Measurements from ENCODE around the gene F2R.

Gene F2R

GRCh38 chr5:76696251-76696650 is 19.7 kb upstream of the F2R start:
- TF ChIP-seq POLR2A (IDR thresholded peaks at IDR 0.05; ENCODE audit: low read length) (no peak), GATA1 (IDR thresholded peaks at IDR 0.05; ENCODE audit: low read depth, low read length) (no peak)
- DNase-seq, result no peak

GRCh38 chr5:76697670-76698069 is 18.3 kb upstream of the F2R start:
- no peak for DNase-seq
- no peak for TF ChIP-seq POLR2A (IDR thresholded peaks at IDR 0.05; ENCODE audit: low read length)
- no peak for TF ChIP-seq GATA1 (IDR thresholded peaks at IDR 0.05; ENCODE audit: low read depth, low read length)

GRCh38 chr5:76700571-76700970 is 15.4 kb upstream of the F2R start:
- no peak for TF ChIP-seq GATA1 (IDR thresholded peaks at IDR 0.05; ENCODE audit: low read depth, low read length)
- no peak for TF ChIP-seq POLR2A (IDR thresholded peaks at IDR 0.05; ENCODE audit: low read length)
- DNase-seq, result no peak

GRCh38 chr5:76701298-76701697 is 14.6 kb upstream of the F2R start:
- no peak for DNase-seq
- no peak for TF ChIP-seq POLR2A (IDR thresholded peaks at IDR 0.05; ENCODE audit: low read length)

GRCh38 chr5:76703707-76704106 is 12.2 kb upstream of the F2R start:
- TF ChIP-seq GATA1 (IDR thresholded peaks at IDR 0.05; ENCODE audit: low read depth, low read length) (no peak), POLR2A (IDR thresholded peaks at IDR 0.05; ENCODE audit: low read length) (no peak)

GRCh38 chr5:76704131-76704663 is 11.7 kb upstream of the F2R start:
- TF ChIP-seq GATA1 (IDR thresholded peaks at IDR 0.05; ENCODE audit: low read depth, low read length) (no peak), POLR2A (IDR thresholded peaks at IDR 0.05; ENCODE audit: low read length) (no peak)
- no peak for DNase-seq

More at GRCh38 chr5:76703707-76704106, 12.2 kb upstream of the F2R start:
- DNase-seq, result no peak

- DNase-seq, result no peak
- TF ChIP-seq GATA1 (IDR thresholded peaks at IDR 0.05; ENCODE audit: low read depth, low read length) (no peak), POLR2A (IDR thresholded peaks at IDR 0.05; ENCODE audit: low read length) (no peak)
Observed at GRCh38 chr5:76705574-76705973, 10.4 kb upstream of the F2R start.

- no peak for DNase-seq
- TF ChIP-seq GATA1 (IDR thresholded peaks at IDR 0.05; ENCODE audit: low read depth, low read length), result no peak
- TF ChIP-seq POLR2A (IDR thresholded peaks at IDR 0.05; ENCODE audit: low read length), result no peak
Observed at GRCh38 chr5:76709762-76710161, 6.2 kb upstream of the F2R start.

- DNase-seq, result no peak
- TF ChIP-seq POLR2A (IDR thresholded peaks at IDR 0.05; ENCODE audit: low read length) (no peak), GATA1 (IDR thresholded peaks at IDR 0.05; ENCODE audit: low read depth, low read length) (no peak)
Observed at GRCh38 chr5:76710991-76711390, 4.9 kb upstream of the F2R start.

- DNase-seq, result peak; percentile 24 to 33
Observed at GRCh38 chr5:76714751-76715485, 1.0 kb upstream of the F2R start.

GRCh38 chr5:76715486-76715735 is 515 bp upstream of the F2R start:
- no peak for TF ChIP-seq GATA1 (IDR thresholded peaks at IDR 0.05; ENCODE audit: low read depth, low read length)
- no peak for TF ChIP-seq POLR2A (IDR thresholded peaks at IDR 0.05; ENCODE audit: low read length)
- peak; percentile 33 to 49 for DNase-seq

More at GRCh38 chr5:76714751-76715485, 1.0 kb upstream of the F2R start:
- TF ChIP-seq POLR2A (IDR thresholded peaks at IDR 0.05; ENCODE audit: low read length), result no peak
- TF ChIP-seq GATA1 (IDR thresholded peaks at IDR 0.05; ENCODE audit: low read depth, low read length), result no peak

GRCh38 chr5:76716456-76717157 is 681 bp downstream of the F2R start:
- DNase-seq, result peak; percentile 16
- TF ChIP-seq GATA1 (IDR thresholded peaks at IDR 0.05; ENCODE audit: low read depth, low read length) (no peak), POLR2A (IDR thresholded peaks at IDR 0.05; ENCODE audit: low read length) (no peak)

GRCh38 chr5:76717222-76718083 is 1.5 kb downstream of the F2R start:
- no peak for DNase-seq
- TF ChIP-seq GATA1 (IDR thresholded peaks at IDR 0.05; ENCODE audit: low read depth, low read length), result no peak
- no peak for TF ChIP-seq POLR2A (IDR thresholded peaks at IDR 0.05; ENCODE audit: low read length)

GRCh38 chr5:76718381-76718832 is 2.5 kb downstream of the F2R start:
- no peak for TF ChIP-seq GATA1 (IDR thresholded peaks at IDR 0.05; ENCODE audit: low read depth, low read length)
- no peak for TF ChIP-seq POLR2A (IDR thresholded peaks at IDR 0.05; ENCODE audit: low read length)
- no peak for DNase-seq

All from erythroblast (primary cell).